Sigmoid colon (tissue), 4 donors: ENCODE data around the gene SLC20A1.

Experiments used
- CTCF ChIP-seq, 4 experiments: fragments of 450-650 bp in 3 of 4; fragments of 200-600 bp in 1 of 4; IDR thresholded peaks; one replicate each; pipeline ENCODE4 v1.5.1; 2016 to 2019; ENCODE audit warnings: antibody characterized with exemption in 4 of 4, mild to moderate bottlenecking in 3 of 4, moderate library complexity in 2 of 4
- EP300 ChIP-seq, 4 donors: sonication (generic); formaldehyde crosslinking; IDR thresholded peaks; one replicate each; pipeline ENCODE4 v1.6.1; 2017; ENCODE audit warnings: antibody characterized with exemption in 4 of 4
- POLR2A ChIP-seq, 2 donors: fragments of 450-650 bp; IDR thresholded peaks; one replicate each; pipeline ENCODE4 v1.6.1; 2016; ENCODE audit warnings: antibody characterized with exemption in 2 of 2, mild to moderate bottlenecking in 2 of 2, moderate library complexity in 2 of 2
- POLR2AphosphoS5 ChIP-seq, 4 donors: sonication (generic); formaldehyde crosslinking; IDR thresholded peaks; one replicate each; pipeline ENCODE4 v1.6.1; 2017; ENCODE audit warnings: antibody characterized with exemption in 4 of 4

DNA sequence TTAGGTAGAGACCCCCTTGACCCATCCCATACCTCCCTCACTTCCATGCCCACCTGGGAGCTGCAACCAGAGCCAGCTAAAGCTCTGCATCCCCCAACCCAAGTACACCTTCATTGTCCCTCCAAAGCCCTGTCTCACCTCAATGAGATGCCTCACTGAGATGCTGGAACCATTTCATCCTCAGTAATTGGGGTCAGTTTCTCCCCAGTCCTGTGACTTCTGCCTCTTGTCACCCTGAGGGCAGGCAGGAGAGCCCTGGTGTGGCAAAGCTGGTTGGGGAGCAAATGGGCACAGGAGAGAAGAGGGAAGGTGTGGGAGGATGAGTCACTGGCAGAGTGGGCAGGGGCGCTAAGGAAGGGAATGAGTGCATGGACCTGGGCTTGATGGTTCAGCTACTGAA, 47.2 kb downstream of the SLC20A1 start:
- TF ChIP-seq CTCF (IDR thresholded peaks at IDR 0.05) = no peak
- no peak for TF ChIP-seq EP300 (IDR thresholded peaks at IDR 0.05)
- no peak for TF ChIP-seq POLR2AphosphoS5 (IDR thresholded peaks at IDR 0.05)
- TF ChIP-seq POLR2A (IDR thresholded peaks at IDR 0.05) = no peak
